GF-D8 (cell line): ENCODE data around the gene TMEM217.

Experiments used
- DNase-seq: peaks from one replicate; lab custom pipeline; 2025; lab: John Stamatoyannopoulos, UW

TMEM217 gene

DNA sequence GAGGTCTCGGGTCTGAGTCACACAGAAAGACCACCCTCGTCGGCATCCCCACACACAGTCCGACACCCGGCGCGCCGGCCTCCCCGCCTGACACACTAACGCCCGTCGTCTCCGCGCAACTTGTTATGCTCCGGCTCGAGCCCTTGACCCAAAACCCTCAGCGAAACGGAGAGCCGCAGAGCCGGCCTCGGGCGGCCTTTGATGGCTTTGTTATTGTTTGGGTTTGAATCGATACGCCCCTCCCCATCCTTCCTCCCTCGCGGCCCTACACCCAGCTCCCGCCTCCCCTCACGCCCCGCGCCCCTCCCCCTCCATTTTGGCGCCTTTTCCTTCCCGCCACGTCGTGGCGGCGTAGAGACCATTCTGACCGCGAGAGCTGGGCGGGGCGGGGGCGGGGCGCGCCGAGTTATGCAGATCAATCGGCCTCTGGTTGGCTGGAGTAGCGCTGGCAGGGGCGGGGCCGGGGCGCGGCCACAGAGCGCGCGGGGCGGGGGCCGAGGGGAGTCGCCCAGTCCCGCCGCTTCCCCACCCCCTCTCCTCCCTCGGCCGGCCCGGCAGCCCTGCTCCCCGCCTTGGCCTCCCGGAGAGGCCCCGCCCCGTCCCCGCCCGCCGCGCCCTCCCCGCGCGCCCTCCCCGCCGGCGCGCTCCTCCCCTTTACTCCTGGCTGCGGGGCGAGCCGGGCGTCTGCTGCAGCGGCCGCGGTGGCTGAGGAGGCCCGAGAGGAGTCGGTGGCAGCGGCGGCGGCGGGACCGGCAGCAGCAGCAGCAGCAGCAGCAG lies 88.3 kb downstream of the TMEM217 start, which contains the start of gene PIM1:
TSS of gene PIM1 (plus strand) at position 657 of the 777 bp plus-strand sequence. CDS start 424 bp downstream, outside the sequence.
- DNase-seq: peak; percentile 81

GRCh38 chr6:37168811-37169495 lies 89.0 kb downstream of the TMEM217 start:
- DNase-seq: no peak

GRCh38 chr6:37168163-37168758 lies 89.7 kb downstream of the TMEM217 start:
- DNase-seq: no peak

DNA sequence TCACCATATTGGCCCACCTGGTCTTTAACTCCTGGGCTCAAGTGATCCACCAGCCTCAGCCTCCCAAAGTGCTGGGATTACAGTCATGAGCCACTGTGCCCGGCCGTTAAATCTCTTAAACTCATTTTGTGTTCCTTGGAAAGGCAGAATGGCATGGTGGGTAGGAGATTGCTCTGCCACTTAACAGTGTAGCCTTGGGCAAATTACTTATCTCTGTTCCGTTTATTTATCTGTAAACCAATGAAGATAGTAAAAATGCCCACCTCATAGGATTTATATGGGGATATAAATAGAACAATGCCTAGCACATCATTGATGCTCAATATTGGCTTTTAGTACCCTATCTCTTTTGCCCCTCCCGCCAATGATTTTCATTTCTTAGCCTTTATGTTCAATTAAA lies 95.2 kb downstream of the TMEM217 start:
- no peak for DNase-seq
